Neural progenitor cell (in vitro differentiated cells): ENCODE results near the gene SKP2.

Experiments used
- CTCF ChIP-seq: fragments of 200-600 bp; sonication (generic); IDR thresholded peaks from 2 replicates; pipeline ENCODE4 v1.5.1; 2017; ENCODE audit warnings: antibody characterized with exemption, mild to moderate bottlenecking
- EZH2 ChIP-seq: fragments of 200-600 bp; sonication (generic); IDR thresholded peaks from 2 replicates; pipeline ENCODE4 v1.6.1; 2017; ENCODE audit warnings: antibody characterized with exemption, mild to moderate bottlenecking, moderate library complexity

GRCh38 chr5:36150676-36151433 lies 1.1 kb upstream of the SKP2 start:
- TF ChIP-seq CTCF (no peak), EZH2 (no peak)
